OCI-LY7 (cell line): Measurements from ENCODE around the gene KAT2A.

Source experiments
- CTCF ChIP-seq: fragments of 200-600 bp; sonication (generic); conservative IDR thresholded peaks from 2 replicates; pipeline ENCODE4 v1.5.1; 2014; ENCODE audit warnings: mild to moderate bottlenecking, antibody characterized with exemption, low read length, moderate library complexity, mixed read lengths
- EZH2phosphoT487 ChIP-seq: fragments of 200-600 bp; sonication (generic); IDR thresholded peaks from 2 replicates; pipeline ENCODE4 v1.6.1; 2018; ENCODE audit warnings: low read depth, borderline replicate concordance, mild to moderate bottlenecking, mixed run types, antibody characterized with exemption, low read length, moderate library complexity, mixed read lengths

GRCh38 chr17:42127414-42127813 lies 6.2 kb upstream of the KAT2A start:
- TF ChIP-seq CTCF (no peak), EZH2phosphoT487 (no peak)
